Kidney epithelial cell (primary cell): ENCODE data around the gene CD46. TPM values are rescaled to one million over a fixed set of nuclear protein-coding genes. Genes with fewer than 3 reads are reported as not detected.
"Not testable (repeated sequence)": the region's sequence is repeated elsewhere in the genome, so short reads cannot be mapped to it uniquely, and the experiment has no call there.

ENCODE experiments used
- DNase-seq: peaks from one replicate; pipeline ENCODE4 v3.0.0-alpha.2; 2010; ENCODE audit warnings: low read depth
- H3K27me3 ChIP-seq: 2 replicates; pipeline ENCODE4 v1.6.0; 2011; ENCODE audit warnings: low read length; ENCODE audit not compliant: control insufficient read depth, insufficient read depth
- H3K36me3 ChIP-seq: 2 replicates; pipeline ENCODE4 v1.5.1; 2011; ENCODE audit warnings: low read length; ENCODE audit not compliant: control insufficient read depth, insufficient read depth
- H3K4me3 ChIP-seq: 2 replicates; pipeline ENCODE4 v1.5.1; 2011; ENCODE audit warnings: low read depth, mild to moderate bottlenecking, control low read depth, low read length
- total RNA-seq: library from RNA; depleted of rRNA; stranded (reverse); fragments of >200 nt; gene quantifications from 2 replicates; pipeline ENCODE4 v1.2.3, GENCODE V29; 2015
- TF ChIP-seq, protein P1 (sequence below): IDR thresholded peaks from 2 replicates; pipeline ENCODE4 v1.5.1; 2011; ENCODE audit warnings: mild to moderate bottlenecking, moderate library complexity, low read length, control low read depth, inconsistent platforms; ENCODE audit not compliant: insufficient read depth, poor library complexity, severe bottlenecking

CD46 gene
- total RNA-seq, 1 donor from 2014 or later: 138 TPM

DNA sequence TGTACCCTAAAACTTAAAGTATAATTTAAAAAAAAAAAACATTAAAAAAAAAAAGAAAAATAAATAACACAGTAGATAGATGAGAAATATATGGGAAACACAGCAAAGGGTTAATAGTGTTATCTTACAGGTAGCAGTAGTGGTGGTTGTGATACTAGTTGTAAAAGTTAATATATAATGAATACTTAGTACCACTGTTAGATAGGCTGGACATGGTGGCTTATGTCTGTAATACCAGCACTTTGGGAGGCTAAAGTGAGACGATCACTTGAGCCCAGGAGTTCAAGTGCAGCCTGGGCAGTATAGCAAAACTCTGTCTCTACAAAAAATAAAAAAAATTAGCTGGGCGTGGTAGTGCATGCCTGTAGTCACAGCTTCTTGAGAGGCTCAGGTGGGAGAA, 32.6 kb upstream of the CD46 start:
- Histone ChIP-seq H3K27me3 (no peaks in the 10 kb centered on the region), H3K4me3 (no peak overlapping the region), H3K36me3 (no peaks in the 10 kb centered on the region)
- TF ChIP-seq, protein P1, sequence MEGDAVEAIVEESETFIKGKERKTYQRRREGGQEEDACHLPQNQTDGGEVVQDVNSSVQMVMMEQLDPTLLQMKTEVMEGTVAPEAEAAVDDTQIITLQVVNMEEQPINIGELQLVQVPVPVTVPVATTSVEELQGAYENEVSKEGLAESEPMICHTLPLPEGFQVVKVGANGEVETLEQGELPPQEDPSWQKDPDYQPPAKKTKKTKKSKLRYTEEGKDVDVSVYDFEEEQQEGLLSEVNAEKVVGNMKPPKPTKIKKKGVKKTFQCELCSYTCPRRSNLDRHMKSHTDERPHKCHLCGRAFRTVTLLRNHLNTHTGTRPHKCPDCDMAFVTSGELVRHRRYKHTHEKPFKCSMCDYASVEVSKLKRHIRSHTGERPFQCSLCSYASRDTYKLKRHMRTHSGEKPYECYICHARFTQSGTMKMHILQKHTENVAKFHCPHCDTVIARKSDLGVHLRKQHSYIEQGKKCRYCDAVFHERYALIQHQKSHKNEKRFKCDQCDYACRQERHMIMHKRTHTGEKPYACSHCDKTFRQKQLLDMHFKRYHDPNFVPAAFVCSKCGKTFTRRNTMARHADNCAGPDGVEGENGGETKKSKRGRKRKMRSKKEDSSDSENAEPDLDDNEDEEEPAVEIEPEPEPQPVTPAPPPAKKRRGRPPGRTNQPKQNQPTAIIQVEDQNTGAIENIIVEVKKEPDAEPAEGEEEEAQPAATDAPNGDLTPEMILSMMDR: no peak
- no peak for DNase-seq

DNA sequence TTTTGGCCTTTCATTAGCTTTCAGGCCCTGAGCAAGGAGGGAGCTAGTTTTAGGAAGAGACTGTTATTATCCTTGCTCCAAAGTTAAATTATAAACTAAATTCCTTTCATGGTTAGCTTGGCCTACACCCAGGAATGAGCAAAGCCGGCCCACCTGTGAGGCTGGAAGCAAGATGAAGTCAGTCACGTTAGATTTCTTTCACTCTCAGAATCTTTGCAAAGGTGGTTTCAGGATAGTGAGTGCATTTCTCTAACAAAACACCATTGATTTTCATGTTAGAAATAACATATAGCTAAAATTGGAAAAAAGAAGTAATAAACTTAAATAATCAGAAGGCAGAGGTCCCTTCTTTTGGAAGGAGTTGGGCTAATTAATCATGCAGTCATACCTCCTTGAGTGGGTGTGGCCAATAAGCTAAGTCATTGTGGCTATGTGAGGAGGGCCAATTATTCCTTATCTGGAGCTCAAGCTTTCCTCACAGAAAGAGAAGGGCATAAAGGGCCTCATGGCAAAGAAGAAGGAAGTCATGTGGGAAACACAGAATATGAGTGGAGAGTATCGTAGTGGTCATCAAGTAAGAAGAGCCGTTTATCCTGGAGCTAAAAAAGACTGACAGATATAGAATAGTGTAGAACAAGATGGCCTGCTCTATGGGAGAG, 23.5 kb upstream of the CD46 start:
- not testable (repeated sequence) for DNase-seq, H3K4me3 ChIP-seq, H3K27me3 ChIP-seq, H3K36me3 ChIP-seq

DNA sequence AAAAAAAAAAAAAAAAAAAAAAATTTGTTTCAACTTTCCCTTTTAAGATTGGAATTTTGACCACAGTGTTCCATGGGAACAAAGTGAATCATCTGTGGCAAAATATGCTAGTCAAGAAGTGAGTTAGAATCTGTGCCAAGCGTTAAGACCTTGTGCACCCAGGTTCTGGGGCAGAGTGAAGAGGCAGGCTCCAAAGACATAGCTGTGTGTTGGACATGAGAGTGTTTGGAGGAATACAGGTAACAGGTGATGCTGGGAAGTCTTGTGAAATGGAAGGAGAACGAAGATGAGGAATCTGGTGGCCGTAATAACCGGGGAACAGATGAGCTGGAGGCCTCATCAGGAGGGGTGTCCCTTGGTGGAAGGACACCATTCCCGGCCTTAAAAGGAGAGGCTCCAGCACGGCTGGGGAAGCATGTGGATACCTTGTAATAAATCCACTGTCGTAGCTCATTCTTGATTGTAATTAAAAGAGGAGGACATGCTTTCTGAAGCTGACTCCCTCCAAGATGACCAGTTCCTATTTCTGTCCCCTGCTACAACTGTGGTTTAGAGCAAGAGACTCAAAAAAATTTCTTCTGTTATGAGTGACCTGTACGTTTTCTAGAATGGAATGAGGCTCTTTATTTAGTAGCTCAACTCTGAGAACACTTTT, 14.2 kb upstream of the CD46 start:
- not testable (repeated sequence) for H3K36me3 ChIP-seq, H3K4me3 ChIP-seq, DNase-seq, H3K27me3 ChIP-seq

DNA sequence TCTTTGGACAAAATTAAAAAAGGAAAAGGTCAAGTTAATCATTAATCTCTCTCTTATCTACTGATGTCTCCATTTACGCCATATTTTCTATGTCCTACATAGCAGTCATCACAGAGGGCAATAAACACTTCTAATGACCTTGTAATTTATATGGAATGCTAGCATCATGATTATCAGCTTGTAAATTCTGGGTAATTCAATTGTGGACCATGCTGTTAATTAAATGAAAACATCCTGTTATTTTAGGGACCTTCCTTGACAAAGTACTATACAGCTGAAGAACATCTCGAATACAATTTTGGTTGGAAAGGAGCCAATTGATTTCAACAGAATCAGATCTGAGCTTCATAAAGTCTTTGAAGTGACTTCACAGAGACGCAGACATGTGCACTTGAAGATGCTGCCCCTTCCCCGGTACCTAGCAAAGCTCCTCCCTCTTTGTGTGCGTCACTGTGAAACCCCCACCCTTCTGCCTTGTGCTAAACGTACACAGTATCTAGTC, 13.6 kb upstream of the CD46 start:
- H3K27me3 ChIP-seq, H3K36me3 ChIP-seq, DNase-seq, H3K4me3 ChIP-seq: not testable (repeated sequence)

DNA sequence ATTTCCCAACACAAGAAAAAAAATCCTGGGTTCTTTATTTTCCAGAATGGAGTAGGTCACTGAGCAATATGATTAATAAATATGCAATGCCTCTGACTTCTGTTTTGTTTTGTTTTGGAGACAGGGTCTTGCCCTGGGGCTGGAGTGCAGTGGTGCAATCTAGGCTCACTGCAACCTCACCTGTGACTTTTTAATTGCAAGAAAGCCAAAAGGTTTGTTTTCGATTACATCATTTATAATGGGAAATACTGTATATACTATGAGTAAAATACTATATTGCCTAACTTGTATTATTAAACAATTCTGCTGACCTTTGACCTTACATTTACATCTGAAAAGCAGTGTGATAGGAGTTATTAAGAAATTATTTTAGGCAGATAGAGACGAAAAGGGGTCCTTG, 11.6 kb upstream of the CD46 start:
- no peaks in the 10 kb centered on the region for H3K27me3 ChIP-seq
- no peak overlapping the region for H3K4me3 ChIP-seq
- TF ChIP-seq, protein P1: no peak
- no peak for DNase-seq
- no peaks in the 10 kb centered on the region for H3K36me3 ChIP-seq

DNA sequence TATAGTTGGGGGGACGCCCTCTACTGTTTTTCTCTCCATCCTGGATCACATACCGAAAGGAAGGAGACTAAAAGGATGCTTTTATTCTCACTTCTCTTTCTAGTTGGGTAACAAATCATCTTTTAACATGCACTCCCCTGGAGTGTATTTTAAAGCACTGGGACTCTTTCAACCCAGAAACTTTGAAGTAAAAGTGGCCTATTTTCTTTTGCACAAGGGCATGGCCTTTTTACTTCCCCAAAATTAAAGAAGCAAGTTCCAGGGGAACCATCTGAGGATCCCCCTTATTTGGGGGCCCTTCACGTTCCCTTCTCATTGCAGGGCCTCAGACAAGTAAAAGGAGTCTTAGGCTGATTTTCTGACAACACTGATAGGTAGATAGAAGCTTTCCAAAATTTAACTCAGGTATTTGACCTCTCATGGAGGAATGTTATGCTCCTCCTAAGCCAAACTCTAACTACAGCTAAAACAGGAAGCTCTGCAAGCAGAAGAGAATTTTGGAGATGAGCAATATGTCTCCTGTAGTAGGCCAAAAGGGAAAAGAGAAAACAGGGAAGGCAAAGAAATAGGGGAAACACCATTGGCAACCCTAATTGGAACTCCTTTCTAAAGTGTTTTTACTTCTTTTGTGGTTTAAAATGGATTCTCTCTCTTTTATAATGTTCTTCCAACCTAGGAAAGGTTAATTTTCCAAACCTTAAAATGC, 8.9 kb upstream of the CD46 start:
- Histone ChIP-seq H3K27me3 (no peaks in the 10 kb centered on the region), H3K36me3 (no peaks in the 10 kb centered on the region), H3K4me3 (no peak overlapping the region)
- TF ChIP-seq, protein P1: no peak
- DNase-seq: no peak

DNA sequence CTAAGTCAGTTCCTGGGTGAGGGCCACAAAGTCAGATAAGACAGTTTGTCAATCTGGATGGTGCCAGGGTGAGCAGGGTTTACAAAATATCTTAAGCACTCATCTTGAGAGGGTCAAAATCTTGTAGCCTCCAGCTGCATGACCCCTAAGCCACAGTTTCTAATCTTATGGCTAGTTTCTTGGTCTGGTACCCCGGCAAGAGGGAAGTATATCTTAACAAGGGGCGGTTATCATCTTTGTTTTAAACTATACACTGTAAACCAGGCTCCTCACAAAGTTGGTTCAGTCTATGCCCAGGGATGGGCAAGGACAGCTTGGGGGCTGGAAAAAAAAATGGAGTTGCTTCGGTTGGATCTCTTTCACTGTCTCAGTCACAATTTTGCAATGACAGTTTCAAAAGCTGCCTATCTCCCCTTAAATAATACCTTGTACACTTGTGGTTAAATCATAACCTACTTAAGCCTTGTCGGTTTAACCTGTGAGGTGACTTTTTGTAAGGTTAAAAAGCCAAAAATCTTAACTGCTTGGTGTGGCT, 7.8 kb upstream of the CD46 start:
- TF ChIP-seq, protein P1: no peak
- Histone ChIP-seq H3K4me3 (no peak overlapping the region), H3K36me3 (no peaks in the 10 kb centered on the region), H3K27me3 (no peaks in the 10 kb centered on the region)
- no peak for DNase-seq
